ENCODE data around the gene FGF14.

FGF14 gene

DNA sequence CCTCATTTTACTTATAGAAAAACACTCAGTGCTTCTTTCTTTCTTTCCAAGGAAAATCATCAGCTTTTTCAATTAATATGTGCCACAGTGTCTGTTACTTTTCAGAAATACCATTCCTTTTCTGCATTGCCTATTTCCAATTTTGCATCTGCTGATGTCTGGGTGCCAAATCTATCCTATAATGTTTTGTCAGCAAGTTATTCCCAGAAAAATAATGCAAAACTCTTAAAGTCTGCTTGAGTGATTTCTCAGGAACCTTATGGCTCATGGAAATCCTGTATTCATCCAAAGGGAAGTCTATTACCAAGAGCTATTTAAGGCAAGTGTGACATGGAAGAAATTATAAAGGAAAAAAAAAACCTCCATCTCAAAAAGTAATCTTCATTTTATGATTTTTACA lies 224.4 kb downstream of the FGF14 start:
- Histone ChIP-seq H3K4me3 (ENCODE audit: low read length) (no peak overlapping the region), H3K36me3 (ENCODE audit: control insufficient read depth, low read length) (no peaks in the 10 kb centered on the region), H3K27ac (ENCODE audit: low read depth, low read length) (no peak overlapping the region), H3K9me2 (replicated peaks; ENCODE audit: control insufficient read depth, low read length) (no peaks in the 10 kb centered on the region), H4K20me1 (ENCODE audit: control insufficient read depth, insufficient read depth, low read depth, low read length) (no peaks in the 10 kb centered on the region), H3F3A (ENCODE audit: control insufficient read depth, insufficient read depth) (no peaks in the 10 kb centered on the region), H3K4me2 (ENCODE audit: low read length) (no peak overlapping the region), H3K9me3 (ENCODE audit: control insufficient read depth, insufficient read depth, low read length) (no peaks in the 10 kb centered on the region), H3K4me1 (ENCODE audit: control insufficient read depth, low read length) (no peaks in the 10 kb centered on the region), H3K27me3 (ENCODE audit: control insufficient read depth, low read length) (no peaks in the 10 kb centered on the region), H3K79me2 (ENCODE audit: control insufficient read depth, low read length) (no peaks in the 10 kb centered on the region)
- TF ChIP-seq CTCF (IDR thresholded peaks at IDR 0.05; ENCODE audit: low read depth, low read length, poor library complexity, severe bottlenecking) (no peak), EZH2phosphoT487 (IDR thresholded peaks at IDR 0.05; ENCODE audit: borderline replicate concordance, low read length) (no peak)

- Histone ChIP-seq H3F3A (ENCODE audit: control insufficient read depth, insufficient read depth) (no peaks in the 10 kb centered on the region), H3K4me2 (ENCODE audit: low read length) (no peak overlapping the region), H3K4me1 (ENCODE audit: control insufficient read depth, low read length) (no peaks in the 10 kb centered on the region), H3K27me3 (ENCODE audit: control insufficient read depth, low read length) (no peaks in the 10 kb centered on the region), H3K36me3 (ENCODE audit: control insufficient read depth, low read length) (no peaks in the 10 kb centered on the region), H3K27ac (ENCODE audit: low read depth, low read length) (no peak overlapping the region), H3K9me3 (ENCODE audit: control insufficient read depth, insufficient read depth, low read length) (no peaks in the 10 kb centered on the region), H3K4me3 (ENCODE audit: low read length) (no peak overlapping the region), H4K20me1 (ENCODE audit: control insufficient read depth, insufficient read depth, low read depth, low read length) (no peaks in the 10 kb centered on the region), H3K9me2 (replicated peaks; ENCODE audit: control insufficient read depth, low read length) (no peaks in the 10 kb centered on the region), H3K79me2 (ENCODE audit: control insufficient read depth, low read length) (no peaks in the 10 kb centered on the region)
- TF ChIP-seq CTCF (IDR thresholded peaks at IDR 0.05; ENCODE audit: low read depth, low read length, poor library complexity, severe bottlenecking) (no peak), EZH2phosphoT487 (IDR thresholded peaks at IDR 0.05; ENCODE audit: borderline replicate concordance, low read length) (no peak)
These were observed 225.0 kb downstream of the FGF14 start for GRCh38 chr13:102176846-102177245.

DNA sequence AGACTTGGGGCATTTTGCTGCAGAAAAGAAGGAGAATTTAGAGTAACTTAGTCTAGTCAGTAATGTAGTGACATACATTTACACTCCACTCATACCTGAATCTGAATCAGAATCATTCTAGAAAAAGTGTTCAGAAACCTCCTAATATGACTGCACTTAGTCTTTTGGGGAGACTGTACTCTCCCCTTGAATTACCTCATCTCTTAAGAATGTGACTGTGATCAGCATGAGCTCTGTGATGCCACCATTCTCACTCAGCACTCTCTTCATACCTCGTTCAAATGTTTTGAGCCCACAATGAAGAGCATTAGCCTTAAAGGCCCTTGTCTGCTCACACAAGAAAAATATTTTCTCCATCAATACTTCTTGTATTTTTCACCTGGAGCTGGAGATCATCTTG lies 229.4 kb downstream of the FGF14 start:
- Histone ChIP-seq H3F3A (ENCODE audit: control insufficient read depth, insufficient read depth) (no peaks in the 10 kb centered on the region), H3K79me2 (ENCODE audit: control insufficient read depth, low read length) (no peaks in the 10 kb centered on the region), H3K27me3 (ENCODE audit: control insufficient read depth, low read length) (no peaks in the 10 kb centered on the region), H3K36me3 (ENCODE audit: control insufficient read depth, low read length) (no peaks in the 10 kb centered on the region), H3K4me1 (ENCODE audit: control insufficient read depth, low read length) (no peaks in the 10 kb centered on the region), H3K4me3 (ENCODE audit: low read length) (no peak overlapping the region), H4K20me1 (ENCODE audit: control insufficient read depth, insufficient read depth, low read depth, low read length) (no peaks in the 10 kb centered on the region), H3K9me2 (replicated peaks; ENCODE audit: control insufficient read depth, low read length) (no peaks in the 10 kb centered on the region), H3K4me2 (ENCODE audit: low read length) (no peak overlapping the region), H3K27ac (ENCODE audit: low read depth, low read length) (no peak overlapping the region), H3K9me3 (ENCODE audit: control insufficient read depth, insufficient read depth, low read length) (no peaks in the 10 kb centered on the region)
- TF ChIP-seq CTCF (IDR thresholded peaks at IDR 0.05; ENCODE audit: low read depth, low read length, poor library complexity, severe bottlenecking) (no peak), EZH2phosphoT487 (IDR thresholded peaks at IDR 0.05; ENCODE audit: borderline replicate concordance, low read length) (no peak)

DNA sequence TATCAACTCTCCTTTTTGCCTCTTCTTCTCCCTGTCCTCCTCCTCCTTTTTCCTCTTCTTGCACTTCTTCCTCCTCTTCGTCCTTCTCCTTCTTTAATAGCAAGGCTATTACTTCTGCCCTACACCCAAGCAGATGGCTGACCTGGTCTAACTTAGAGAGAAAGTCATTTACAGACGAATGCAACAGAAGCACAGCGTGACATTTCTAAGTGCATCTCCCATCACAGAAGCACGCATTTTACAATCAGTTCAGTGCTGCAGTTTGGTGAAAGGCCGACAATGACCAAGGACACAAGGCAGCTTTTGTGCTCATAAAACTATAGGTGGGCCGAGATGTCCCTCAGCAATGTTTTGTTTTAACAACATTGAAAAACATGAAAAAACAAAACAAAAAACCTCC lies 231.5 kb downstream of the FGF14 start:
- no peak overlapping the region for H3K4me2 ChIP-seq (ENCODE audit: low read length)
- TF ChIP-seq EZH2phosphoT487 (IDR thresholded peaks at IDR 0.05; ENCODE audit: borderline replicate concordance, low read length) (no peak), CTCF (IDR thresholded peaks at IDR 0.05; ENCODE audit: low read depth, low read length, poor library complexity, severe bottlenecking) (no peak)
- H3K27ac ChIP-seq (ENCODE audit: low read depth, low read length): no peak overlapping the region
- no peak overlapping the region for H3K4me3 ChIP-seq (ENCODE audit: low read length)
- no peaks in the 10 kb centered on the region for H3K9me3 ChIP-seq (ENCODE audit: control insufficient read depth, insufficient read depth, low read length)
- no peaks in the 10 kb centered on the region for H3K79me2 ChIP-seq (ENCODE audit: control insufficient read depth, low read length)
- no peaks in the 10 kb centered on the region for H3K36me3 ChIP-seq (ENCODE audit: control insufficient read depth, low read length)
- no peaks in the 10 kb centered on the region for H3F3A ChIP-seq (ENCODE audit: control insufficient read depth, insufficient read depth)
- H4K20me1 ChIP-seq (ENCODE audit: control insufficient read depth, insufficient read depth, low read depth, low read length): no peaks in the 10 kb centered on the region
- H3K4me1 ChIP-seq (ENCODE audit: control insufficient read depth, low read length): no peaks in the 10 kb centered on the region
- H3K9me2 ChIP-seq (replicated peaks; ENCODE audit: control insufficient read depth, low read length): no peaks in the 10 kb centered on the region
- no peaks in the 10 kb centered on the region for H3K27me3 ChIP-seq (ENCODE audit: control insufficient read depth, low read length)

All from DOHH2 (cell line).